Stimulated activated CD8-positive, alpha-beta memory T cell treated with anti-CD3 and anti-CD28 coated beads, Interleukin-7, amount 100 ng/mL, for 1 hour (primary cell): Measurements from ENCODE around the gene ZBTB16.

ENCODE experiments used
- DNase-seq, 2 donors: peaks; one replicate each; pipeline ENCODE4 v3.0.0-alpha.2; 2020; ENCODE audit warnings: low read depth in 2 of 2

ZBTB16 gene

GRCh38 chr11:114209343-114209742 is 149.8 kb downstream of the ZBTB16 start:
- no peak for DNase-seq

GRCh38 chr11:114209904-114210303 is 150.4 kb downstream of the ZBTB16 start:
- no peak for DNase-seq

- DNase-seq, result no peak
Measured at GRCh38 chr11:114211444-114212121, 152.1 kb downstream of the ZBTB16 start.

DNA sequence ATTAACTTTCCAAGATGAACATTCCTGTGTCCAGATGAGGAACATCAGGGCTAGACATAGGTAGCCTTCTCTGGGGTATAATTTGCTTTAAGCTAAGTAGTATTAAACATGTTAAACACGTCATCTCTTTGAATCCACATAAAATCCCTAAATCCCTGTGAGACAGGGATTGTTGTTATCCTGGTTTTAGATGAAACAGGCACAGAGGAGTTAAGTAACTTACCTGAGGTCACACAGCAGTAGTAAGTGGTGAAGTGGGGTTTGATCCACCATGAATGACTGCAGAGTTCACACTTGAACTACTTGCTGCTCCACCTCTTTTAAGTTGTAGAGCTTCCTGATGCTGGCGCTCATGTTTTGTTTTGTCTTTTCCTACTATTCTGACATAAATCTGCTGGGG is 154.1 kb downstream of the ZBTB16 start:
- no peak for DNase-seq

GRCh38 chr11:114215428-114215827 is 155.9 kb downstream of the ZBTB16 start:
- DNase-seq, result no peak

GRCh38 chr11:114215871-114216795 is 156.6 kb downstream of the ZBTB16 start:
- no peak for DNase-seq

- no peak for DNase-seq
Measured at GRCh38 chr11:114216796-114217180, 157.3 kb downstream of the ZBTB16 start.

GRCh38 chr11:114218508-114218907 is 159.0 kb downstream of the ZBTB16 start:
- DNase-seq, result no peak

GRCh38 chr11:114219559-114220349 is 160.2 kb downstream of the ZBTB16 start:
- no peak for DNase-seq

GRCh38 chr11:114221037-114221436 is 161.5 kb downstream of the ZBTB16 start:
- DNase-seq, result no peak

DNA sequence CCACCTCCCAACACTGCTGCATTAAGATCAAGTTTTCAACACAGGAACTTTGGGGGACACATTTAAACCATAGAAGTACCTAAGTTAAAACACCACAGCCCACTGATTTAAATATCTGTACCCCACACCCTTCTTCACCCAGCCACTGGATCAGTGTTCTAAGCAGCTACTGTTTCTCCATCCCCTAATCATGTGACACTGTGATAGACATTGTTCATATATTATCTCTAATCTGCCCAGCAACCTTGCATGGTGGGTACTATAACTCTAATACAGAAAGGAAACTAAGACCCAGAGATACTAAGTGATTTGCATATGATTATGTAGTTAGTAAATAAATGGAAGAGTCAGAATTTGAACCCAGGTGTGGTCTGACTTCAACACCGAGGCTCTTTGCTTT is 166.2 kb downstream of the ZBTB16 start:
- DNase-seq, result no peak

GRCh38 chr11:114226356-114226755 is 166.8 kb downstream of the ZBTB16 start:
- no peak for DNase-seq

DNA sequence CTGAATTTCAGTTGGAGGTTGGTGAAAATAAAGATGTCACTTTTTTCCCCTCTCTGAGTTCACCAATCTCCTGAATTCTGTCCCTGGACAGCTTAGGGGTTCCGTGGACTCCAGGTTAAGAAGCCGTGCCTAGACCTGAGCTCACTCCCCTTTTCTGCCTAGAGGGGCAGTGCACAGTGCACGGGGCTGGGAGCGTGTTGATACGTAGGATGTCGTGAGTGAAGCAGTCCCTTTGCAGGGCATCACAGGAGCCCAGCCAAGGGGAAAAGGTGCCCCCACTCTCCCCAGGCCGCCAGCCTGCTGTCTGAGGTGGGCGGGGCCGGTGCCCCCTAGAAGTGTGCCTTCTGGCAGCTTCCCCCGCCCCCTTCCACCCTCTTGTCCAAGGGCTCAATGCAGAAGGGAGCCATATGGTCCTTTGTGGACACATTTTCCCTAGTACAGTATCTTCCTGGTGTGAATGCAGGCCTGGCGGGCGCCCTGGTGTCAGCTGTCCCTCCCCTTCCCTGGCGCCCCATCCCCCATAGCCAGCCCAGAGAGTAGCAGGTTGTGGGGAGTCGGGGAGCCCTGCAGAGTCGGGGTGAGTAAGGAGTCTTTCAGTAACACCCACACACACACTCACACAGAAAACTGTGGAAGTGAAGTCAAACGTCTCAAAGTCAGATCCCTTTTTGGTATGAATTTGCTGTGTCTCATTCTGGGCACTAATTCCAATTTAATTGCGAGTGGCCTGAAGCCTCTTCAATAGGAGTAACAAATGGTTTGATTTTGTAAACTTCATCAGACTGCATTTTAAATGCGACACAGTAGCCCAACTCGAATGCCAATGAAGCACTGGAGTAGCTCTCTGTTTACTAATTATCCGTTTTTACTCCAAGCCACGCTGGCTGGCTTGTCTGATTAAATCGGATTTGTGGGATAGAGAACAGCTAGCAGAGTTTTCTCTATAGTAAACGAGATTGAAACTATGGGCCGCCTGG is 169.2 kb downstream of the ZBTB16 start:
- no peak for DNase-seq

DNA sequence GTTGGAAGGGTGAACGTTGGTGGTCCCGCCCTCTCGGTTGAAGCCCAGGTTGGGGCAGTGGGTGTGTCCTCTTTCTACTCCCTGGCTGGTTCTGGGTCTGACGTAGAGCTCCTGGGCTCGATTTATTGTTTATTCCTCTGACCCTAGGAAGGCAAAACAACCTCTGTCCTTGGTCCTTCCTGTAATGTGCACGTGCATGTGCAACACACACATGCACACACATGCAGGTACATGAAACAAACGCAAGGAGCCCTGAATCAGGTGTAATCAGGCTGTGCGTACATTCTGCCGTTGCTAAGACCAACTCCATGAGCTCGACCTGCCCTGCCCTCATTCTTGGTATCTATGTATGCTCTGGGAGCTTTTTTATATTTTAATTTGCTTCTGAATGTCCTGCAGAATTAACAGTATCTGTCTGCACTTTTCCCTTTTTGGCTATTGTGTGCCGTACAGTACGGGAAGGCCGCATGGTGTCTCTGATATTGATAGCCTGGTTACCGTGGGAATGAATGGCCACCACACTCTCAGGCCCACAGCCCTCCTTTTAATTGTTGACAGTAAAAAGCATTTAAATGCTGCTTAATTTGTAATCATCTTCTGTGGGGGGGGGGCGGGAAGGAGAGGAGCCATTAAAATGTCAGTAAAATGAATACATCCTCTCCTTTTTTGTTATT is 170.7 kb downstream of the ZBTB16 start:
- DNase-seq, result no peak

DNA sequence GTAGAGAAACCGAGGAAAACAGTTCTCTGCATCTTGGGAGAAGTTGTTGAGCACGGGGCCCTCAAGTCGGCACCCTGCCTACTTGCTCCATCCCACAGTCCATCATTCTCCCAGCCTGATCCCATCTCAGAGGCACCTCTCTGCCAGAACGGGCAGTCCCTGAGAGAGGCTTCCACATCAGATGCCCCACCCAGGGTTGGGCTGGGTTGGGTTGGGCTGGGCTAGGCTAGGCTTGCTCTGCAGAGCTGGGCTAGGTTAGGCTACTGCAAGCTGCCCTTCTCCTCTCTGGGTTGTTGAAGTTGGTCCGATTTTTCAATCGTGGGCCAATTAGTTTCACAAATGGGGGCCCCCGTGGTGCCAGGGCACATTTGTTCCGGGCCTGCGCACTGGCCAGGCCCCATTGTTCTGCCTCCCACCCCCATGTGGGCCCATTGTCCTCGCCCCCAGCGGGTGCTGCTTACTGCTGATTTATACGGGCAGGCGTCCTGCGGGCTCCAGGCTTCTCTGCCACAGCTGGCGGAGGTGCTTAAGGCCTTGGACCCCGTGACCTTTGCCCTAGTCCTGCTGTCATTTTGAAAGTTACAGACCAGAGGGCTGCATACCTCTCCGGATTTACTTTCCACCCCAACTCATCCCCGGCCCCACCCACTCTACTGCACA is 173.0 kb downstream of the ZBTB16 start:
- no peak for DNase-seq

DNA sequence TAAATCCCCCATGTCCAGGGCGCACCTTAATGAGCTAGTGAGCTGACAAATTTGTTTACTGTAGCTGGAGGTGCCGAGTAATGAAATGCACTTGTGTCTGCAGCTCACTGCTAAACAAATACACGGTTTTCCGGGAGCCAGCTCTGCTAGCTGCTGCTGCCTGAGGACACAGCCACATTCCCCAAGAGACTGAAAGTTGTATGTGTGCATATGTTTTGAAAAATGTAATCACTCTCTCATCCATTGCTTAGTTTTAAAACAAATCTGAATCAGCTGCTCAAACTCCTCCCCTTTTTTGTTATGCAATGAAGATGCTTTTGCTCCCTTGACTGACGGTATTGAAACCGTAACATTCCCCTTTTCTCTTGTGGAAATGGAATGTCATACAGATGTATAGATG is 174.2 kb downstream of the ZBTB16 start:
- no peak for DNase-seq

GRCh38 chr11:114236829-114237228 is 177.3 kb downstream of the ZBTB16 start:
- no peak for DNase-seq

DNA sequence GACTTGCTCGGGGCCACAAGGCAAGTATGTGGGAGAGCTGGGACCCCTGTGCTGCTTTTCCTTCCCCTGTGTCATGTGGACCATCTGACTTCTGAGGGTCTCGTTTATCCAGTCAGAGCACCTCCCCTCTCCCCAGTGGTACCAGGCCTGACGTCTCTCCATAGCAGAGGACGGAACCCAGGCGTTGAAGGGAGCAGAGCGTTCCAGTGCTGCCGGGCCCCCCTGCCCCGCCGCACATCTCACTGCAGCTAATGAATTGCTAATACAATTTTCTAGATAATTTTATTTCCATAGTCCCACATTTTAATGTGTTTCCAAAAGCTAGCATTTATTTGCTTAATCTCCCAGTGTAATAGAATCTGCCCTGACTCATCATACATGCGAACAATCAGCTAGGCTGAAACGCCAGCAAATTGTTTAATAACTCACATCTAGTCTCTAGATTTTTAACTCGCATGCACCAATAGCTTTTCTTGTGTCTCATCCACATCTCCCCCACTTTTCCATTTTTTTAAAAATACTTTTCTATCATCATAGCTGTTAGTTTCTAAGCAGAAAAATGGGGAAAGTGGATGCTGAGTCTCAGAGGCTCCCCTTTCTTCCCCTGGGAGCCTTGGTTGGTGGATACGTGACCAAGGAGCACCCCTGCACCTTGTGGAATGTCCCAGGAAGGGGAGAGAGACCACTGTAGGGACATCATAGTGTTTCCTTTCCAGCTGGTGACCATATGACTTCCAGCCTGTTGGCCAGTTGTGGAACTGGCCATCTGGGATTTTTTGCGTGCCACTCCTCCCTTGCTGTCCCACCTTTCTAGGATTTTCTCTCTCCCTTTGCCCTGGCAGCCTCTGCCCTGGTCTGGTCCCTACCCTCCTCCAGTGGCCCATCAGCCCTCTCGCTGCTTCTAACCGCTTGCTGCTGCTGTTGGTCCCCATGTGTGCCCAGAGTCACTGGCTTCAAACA is 178.1 kb downstream of the ZBTB16 start:
- no peak for DNase-seq

- DNase-seq, result no peak
Measured at GRCh38 chr11:114239753-114240161, 180.2 kb downstream of the ZBTB16 start.
